Colonic mucosa (tissue), 4 donors: ENCODE results near the gene KCNG2. TPM values are rescaled to one million over a fixed set of nuclear protein-coding genes. Genes with fewer than 3 reads are reported as not detected.

Experiments used
- DNase-seq: peaks from one replicate; pipeline ENCODE4 v3.0.0-alpha.2; 2020
- H3K27ac ChIP-seq: fragments of 200-600 bp; one replicate; pipeline ENCODE4 v1.8.0; 2021
- H3K27me3 ChIP-seq: fragments of 200-600 bp; one replicate; pipeline ENCODE4 v1.8.0; 2021
- H3K36me3 ChIP-seq: fragments of 200-600 bp; one replicate; pipeline ENCODE4 v1.8.0; 2021
- H3K4me1 ChIP-seq: fragments of 200-600 bp; one replicate; pipeline ENCODE4 v1.8.0; 2021; ENCODE audit warnings: mild to moderate bottlenecking
- H3K4me3 ChIP-seq: fragments of 200-600 bp; one replicate; pipeline ENCODE4 v1.8.0; 2021
- H3K9ac ChIP-seq, 2 donors: one replicate each; pipeline ENCODE4 v1.7.0; 2013; ENCODE audit warnings: control low read depth in 2 of 2, low read depth in 2 of 2, low read length in 2 of 2
- H3K9me3 ChIP-seq: fragments of 200-600 bp; one replicate; pipeline ENCODE4 v1.8.0; 2021
- CTCF ChIP-seq: fragments of 200-600 bp; IDR thresholded peaks from one replicate; pipeline ENCODE4 v1.8.0; 2022; ENCODE audit warnings: antibody characterized with exemption, mild to moderate bottlenecking
- intact Hi-C: fragments of 100-400 bp; cut with DNase I; formaldehyde crosslinking; loops from one replicate; pipeline ENCODE4 v1.14.1; 2022
- total RNA-seq, 2 donors: library from RNA; stranded (reverse); fragmentation: NEBNext Ultra II Directional in 1 of 2; extraction: Animal tissue kit (Norgen Biotek cat#: 25700) in 1 of 2; gene quantifications; one replicate each; pipeline ENCODE4 v1.2.1, GENCODE V29; 2021
- donor health status: healthy.
- donor health status: DM: no; HTN: no; CAD: no.
- donor health status: DM: no; HTN: no; CAD: no.

The KCNG2 gene
- total RNA-seq, 2 donors from 2014 or later = 0.32 TPM; not detected in 1

DNA sequence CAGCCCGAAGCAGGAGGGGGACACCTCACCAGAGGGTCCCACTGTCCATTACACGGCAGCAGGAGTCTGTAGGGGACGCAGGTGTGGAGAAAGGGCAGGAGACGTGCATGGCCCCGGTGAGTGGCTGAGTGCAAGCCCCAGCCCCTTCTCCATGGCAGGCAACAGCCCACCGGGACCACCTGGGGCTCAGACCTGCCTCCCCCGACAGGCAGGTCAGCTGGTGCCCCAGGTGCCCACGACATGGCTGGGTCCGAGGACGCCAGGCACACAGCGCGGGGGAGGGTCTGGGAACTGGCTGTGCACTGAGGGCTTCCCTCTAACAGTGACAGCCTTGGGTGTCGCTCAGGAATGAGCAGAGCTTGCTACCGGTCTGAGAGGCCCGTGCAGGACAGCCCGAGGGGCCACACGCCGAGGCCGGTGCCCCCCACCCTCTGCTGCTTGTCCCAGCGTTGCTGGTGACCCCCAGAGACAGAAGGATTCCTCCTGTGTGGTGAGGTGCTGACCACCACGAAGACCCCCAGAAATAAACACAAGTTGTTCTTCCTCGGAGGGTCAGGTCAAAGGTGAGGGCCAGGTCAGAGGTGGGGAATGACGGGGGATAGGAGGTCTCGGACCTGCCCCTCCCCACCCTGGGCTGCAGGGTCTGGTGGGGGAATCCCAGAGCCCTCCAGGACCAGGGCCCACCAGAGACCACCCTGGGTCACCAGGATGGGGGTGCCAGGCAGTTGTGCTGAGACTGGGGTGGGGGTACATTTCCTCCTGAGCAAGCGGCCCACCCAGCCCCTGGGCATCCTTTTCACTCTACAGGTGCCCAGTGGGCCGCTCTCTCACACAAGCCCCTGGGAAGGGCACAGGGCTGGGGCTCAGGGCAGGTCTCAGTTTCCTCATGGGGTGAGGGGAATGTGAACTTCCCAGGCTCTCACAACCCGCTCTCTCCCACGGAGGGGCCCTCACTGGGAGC is 103.2 kb downstream of the KCNG2 start:
- Histone ChIP-seq H3K4me3 (no peak overlapping the region), H3K36me3 (peaks cover 7% of the 10 kb centered on the region), H3K27ac (no peak overlapping the region), H3K27me3 (no peaks in the 10 kb centered on the region), H3K9ac (no peak overlapping the region), H3K4me1 (no peaks in the 10 kb centered on the region), H3K9me3 (no peaks in the 10 kb centered on the region)
- DNase-seq = no peak
- intact Hi-C loops = no loop called here
- TF ChIP-seq CTCF = no peak

GRCh38 chr18:79901665-79902064 is 103.9 kb downstream of the KCNG2 start:
- no peak overlapping the region for H3K9ac ChIP-seq
- peaks cover 7% of the 10 kb centered on the region for H3K36me3 ChIP-seq
- H3K9me3 ChIP-seq = no peaks in the 10 kb centered on the region
- H3K4me1 ChIP-seq = no peaks in the 10 kb centered on the region
- H3K4me3 ChIP-seq = no peak overlapping the region
- no peak overlapping the region for H3K27ac ChIP-seq
- TF ChIP-seq CTCF = no peak
- intact Hi-C loops = no loop called here
- no peak for DNase-seq
- H3K27me3 ChIP-seq = no peaks in the 10 kb centered on the region

DNA sequence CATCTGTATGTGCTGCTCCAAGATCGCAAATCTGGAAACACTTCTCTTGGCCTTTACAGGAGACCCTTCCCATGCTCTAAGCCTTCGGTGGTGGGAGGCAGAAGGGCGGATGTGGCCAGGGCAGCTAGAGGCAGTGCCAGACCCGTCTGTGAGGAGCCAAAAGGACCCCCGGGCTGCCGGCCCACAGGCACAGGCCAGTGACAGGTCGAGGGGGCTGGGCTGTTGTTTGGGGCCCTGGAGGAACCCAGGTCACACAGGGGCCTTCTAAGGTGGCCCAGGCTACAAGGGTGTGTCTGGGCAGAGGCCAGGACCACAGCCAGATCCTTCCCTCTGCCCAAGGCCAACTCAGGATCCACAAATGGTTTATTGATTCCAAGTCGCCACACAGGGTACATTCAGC is 104.3 kb downstream of the KCNG2 start:
- DNase-seq = no peak
- no peak overlapping the region for H3K9ac ChIP-seq
- no peak overlapping the region for H3K4me3 ChIP-seq
- no peaks in the 10 kb centered on the region for H3K9me3 ChIP-seq
- no peak overlapping the region for H3K27ac ChIP-seq
- TF ChIP-seq CTCF = no peak
- H3K4me1 ChIP-seq = no peaks in the 10 kb centered on the region
- intact Hi-C loops = no loop called here
- H3K27me3 ChIP-seq = no peaks in the 10 kb centered on the region
- peaks cover 7% of the 10 kb centered on the region for H3K36me3 ChIP-seq

DNA sequence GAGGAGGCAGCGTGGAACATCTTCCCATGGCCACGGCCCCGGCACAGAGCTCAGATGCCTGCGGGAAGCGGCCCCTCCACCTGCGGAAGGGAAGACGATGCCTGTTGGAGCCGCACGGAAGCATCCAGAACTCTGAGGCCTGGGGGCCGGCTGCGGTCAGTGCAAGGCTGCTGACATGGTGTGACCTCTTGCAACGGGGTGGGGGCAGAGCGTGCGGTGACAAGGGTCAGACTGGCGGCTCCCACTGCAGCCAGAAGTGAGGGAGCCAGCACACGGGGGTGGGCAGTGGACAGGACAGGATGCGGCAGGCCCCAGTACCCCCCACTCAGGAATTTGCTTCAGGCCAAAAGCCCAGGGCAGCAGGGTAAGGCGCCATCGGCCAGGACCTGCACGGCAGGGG is 104.9 kb downstream of the KCNG2 start:
- intact Hi-C loops = no loop called here
- Histone ChIP-seq H3K36me3 (peaks cover 7% of the 10 kb centered on the region), H3K9ac (no peak overlapping the region), H3K4me1 (no peaks in the 10 kb centered on the region), H3K27ac (no peak overlapping the region), H3K9me3 (no peaks in the 10 kb centered on the region), H3K4me3 (no peak overlapping the region), H3K27me3 (no peaks in the 10 kb centered on the region)
- TF ChIP-seq CTCF = no peak
- no peak for DNase-seq

DNA sequence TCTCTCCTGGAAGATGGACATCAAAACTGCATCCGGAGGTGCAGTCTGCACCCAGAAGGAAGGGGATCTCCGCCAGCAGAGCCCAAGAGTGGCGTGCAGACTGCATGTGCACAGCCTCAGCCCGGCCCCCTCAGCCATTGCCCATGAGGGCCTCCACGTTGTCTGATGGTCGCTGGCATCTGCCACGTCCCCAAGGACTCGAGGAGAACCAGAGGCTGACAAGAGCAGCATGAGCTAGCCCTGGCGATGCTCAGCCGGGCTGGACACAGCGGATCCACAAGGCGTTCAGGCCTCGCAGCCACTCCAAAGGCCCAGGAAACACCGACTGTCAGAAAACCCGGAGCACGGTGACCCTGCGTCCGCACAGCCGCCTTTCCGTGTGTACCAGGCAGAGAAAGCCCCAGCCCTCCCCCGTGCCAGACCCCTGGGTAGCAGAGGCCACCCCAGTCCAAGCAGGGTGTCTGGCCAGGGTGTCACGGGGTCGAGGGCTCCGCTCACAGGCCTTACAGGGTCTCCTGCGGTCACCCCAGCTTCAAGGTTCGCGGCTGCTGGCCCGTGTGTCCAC is 105.4 kb downstream of the KCNG2 start:
- Histone ChIP-seq H3K9me3 (no peaks in the 10 kb centered on the region), H3K4me1 (no peaks in the 10 kb centered on the region), H3K27ac (no peak overlapping the region), H3K4me3 (no peak overlapping the region), H3K9ac (no peak overlapping the region), H3K36me3 (peaks cover 7% of the 10 kb centered on the region), H3K27me3 (no peaks in the 10 kb centered on the region)
- intact Hi-C loops = no loop called here
- no peak for TF ChIP-seq CTCF
- no peak for DNase-seq
